HepG2 (cell line): ENCODE results near the gene ADGRF4. TPM values are rescaled to one million over a fixed set of nuclear protein-coding genes. Genes with fewer than 3 reads are reported as not detected.

Experiments used
- ATF7-NPFF ChIP-seq: sonication (generic); formaldehyde crosslinking; IDR thresholded peaks from 2 replicates; pipeline ENCODE4 v1.8.1; 2023; ENCODE audit warnings: mild to moderate bottlenecking, low read depth, missing genetic modification reagents, moderate library complexity
- GZF1 ChIP-seq: sonication (generic); formaldehyde crosslinking; IDR thresholded peaks from 2 replicates; pipeline ENCODE4 v1.5.1; 2020; ENCODE audit warnings: mild to moderate bottlenecking, missing genetic modification reagents
- HOXD1 ChIP-seq: sonication (generic); formaldehyde crosslinking; IDR thresholded peaks from 2 replicates; pipeline ENCODE4 v1.5.0; 2020; ENCODE audit warnings: missing genetic modification reagents
- PCBP1 ChIP-seq: fragments of 200-400 bp; formaldehyde crosslinking; IDR thresholded peaks from 2 replicates; pipeline ENCODE4 v1.6.1; 2017; ENCODE audit warnings: mild to moderate bottlenecking, low read depth, low read length, borderline replicate concordance
- TBL1XR1 ChIP-seq: fragments of 150-350 bp; IDR thresholded peaks from 2 replicates; pipeline ENCODE4 v1.6.1; 2014; ENCODE audit warnings: borderline replicate concordance, low read length; ENCODE audit not compliant: partially characterized antibody
- ZBTB38 ChIP-seq: sonication (generic); formaldehyde crosslinking; IDR thresholded peaks from 2 replicates; pipeline ENCODE4 v1.5.1; 2020; ENCODE audit warnings: mild to moderate bottlenecking, missing genetic modification reagents
- ZNF24 ChIP-seq: fragments of 450-650 bp; IDR thresholded peaks from 2 replicates; pipeline ENCODE4 v1.6.1; 2017; ENCODE audit warnings: antibody characterized with exemption, mild to moderate bottlenecking
- polyA plus RNA-seq, 8 experiments: library from polyadenylated mRNA; depleted of rRNA in 3 of 8; stranded (reverse) in 7 of 8; unstranded in 1 of 8; fragments of >200 nt; fragmentation: Illumina TruSeq in 4 of 8; extraction: Trizol in 4 of 8; gene quantifications; 2 replicates each; pipeline versions ENCODE4 v1.2.1 to v1.2.3, GENCODE V29; 2011 to 2016; ENCODE audit warnings: low read depth in 4 of 8, missing spikeins in 1 of 8, mixed read lengths in 1 of 8; ENCODE audit not compliant: insufficient read depth in 1 of 8
- total RNA-seq, 5 experiments: library from RNA; depleted of rRNA; stranded (reverse); fragments of >200 nt; fragmentation: Illumina TruSeq; extraction: Trizol; gene quantifications; 2 replicates each; pipeline ENCODE4 v1.2.3, GENCODE V29; 2016; ENCODE audit warnings: low read depth in 1 of 5
- TF ChIP-seq, protein P1 (sequence below): sonication (generic); formaldehyde crosslinking; IDR thresholded peaks from 2 replicates; pipeline ENCODE4 v1.8.1; 2023; ENCODE audit warnings: mild to moderate bottlenecking, missing genetic modification reagents
- TF ChIP-seq, protein P2 (sequence below): sonication (generic); formaldehyde crosslinking; IDR thresholded peaks from 2 replicates; pipeline ENCODE4 v1.8.0; 2022; ENCODE audit warnings: low read depth, missing genetic modification reagents
- TF ChIP-seq, protein P3 (sequence below): sonication (generic); formaldehyde crosslinking; IDR thresholded peaks from 2 replicates; pipeline ENCODE4 v1.5.1; 2020; ENCODE audit warnings: mild to moderate bottlenecking, missing genetic modification reagents, moderate library complexity
- TF ChIP-seq, protein P4 (sequence below): sonication (generic); formaldehyde crosslinking; IDR thresholded peaks from 2 replicates; pipeline ENCODE4 v1.4.0; 2020; ENCODE audit warnings: mild to moderate bottlenecking, missing genetic modification reagents

ADGRF4 gene
- total and polyA plus RNA-seq, 2 of the 13 experiments (the other 11 are each of a cell fraction or from before 2014, with no cell fraction given): 0.01 TPM; not detected in 1

DNA sequence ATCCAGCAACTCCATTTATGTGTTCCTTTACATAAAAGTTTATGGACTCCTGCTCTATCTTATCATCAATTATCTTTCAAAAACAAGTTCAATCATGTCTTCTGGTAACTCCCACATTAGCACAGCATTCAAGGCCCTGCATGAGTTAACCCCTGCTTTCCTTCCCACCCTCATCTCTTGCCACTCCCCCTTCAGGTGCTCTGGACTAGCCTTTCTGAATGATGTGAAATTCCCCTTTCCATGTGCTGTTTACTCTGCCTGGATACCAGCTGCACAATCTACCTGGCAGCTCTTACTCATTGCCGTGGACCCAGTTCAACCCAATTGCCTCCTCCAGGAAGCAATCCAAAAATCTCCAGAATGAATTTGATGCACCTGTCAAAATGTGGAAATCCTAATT is 11.9 kb downstream of the ADGRF4 start (continued):
- TF ChIP-seq, protein P1, sequence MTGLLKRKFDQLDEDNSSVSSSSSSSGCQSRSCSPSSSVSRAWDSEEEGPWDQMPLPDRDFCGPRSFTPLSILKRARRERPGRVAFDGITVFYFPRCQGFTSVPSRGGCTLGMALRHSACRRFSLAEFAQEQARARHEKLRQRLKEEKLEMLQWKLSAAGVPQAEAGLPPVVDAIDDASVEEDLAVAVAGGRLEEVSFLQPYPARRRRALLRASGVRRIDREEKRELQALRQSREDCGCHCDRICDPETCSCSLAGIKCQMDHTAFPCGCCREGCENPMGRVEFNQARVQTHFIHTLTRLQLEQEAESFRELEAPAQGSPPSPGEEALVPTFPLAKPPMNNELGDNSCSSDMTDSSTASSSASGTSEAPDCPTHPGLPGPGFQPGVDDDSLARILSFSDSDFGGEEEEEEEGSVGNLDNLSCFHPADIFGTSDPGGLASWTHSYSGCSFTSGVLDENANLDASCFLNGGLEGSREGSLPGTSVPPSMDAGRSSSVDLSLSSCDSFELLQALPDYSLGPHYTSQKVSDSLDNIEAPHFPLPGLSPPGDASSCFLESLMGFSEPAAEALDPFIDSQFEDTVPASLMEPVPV (CRISPR knock-in tag): no peak
- TF ChIP-seq ZNF24 (no peak), GZF1 (CRISPR knock-in tag) (no peak), HOXD1 (CRISPR knock-in tag) (no peak), TBL1XR1 (no peak), ZBTB38 (CRISPR knock-in tag) (no peak), ATF7-NPFF (no peak), PCBP1 (no peak)
- TF ChIP-seq, protein P2, sequence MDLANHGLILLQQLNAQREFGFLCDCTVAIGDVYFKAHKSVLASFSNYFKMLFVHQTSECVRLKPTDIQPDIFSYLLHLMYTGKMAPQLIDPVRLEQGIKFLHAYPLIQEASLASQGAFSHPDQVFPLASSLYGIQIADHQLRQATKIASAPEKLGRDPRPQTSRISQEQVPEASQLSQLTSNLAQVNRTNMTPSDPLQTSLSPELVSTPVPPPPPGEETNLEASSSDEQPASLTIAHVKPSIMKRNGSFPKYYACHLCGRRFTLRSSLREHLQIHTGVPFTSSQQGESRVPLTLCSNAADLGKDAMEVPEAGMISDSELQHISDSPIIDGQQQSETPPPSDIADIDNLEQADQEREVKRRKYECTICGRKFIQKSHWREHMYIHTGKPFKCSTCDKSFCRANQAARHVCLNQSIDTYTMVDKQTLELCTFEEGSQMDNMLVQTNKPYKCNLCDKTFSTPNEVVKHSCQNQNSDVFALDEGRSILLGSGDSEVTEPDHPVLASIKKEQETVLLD (CRISPR knock-in tag): no peak
- TF ChIP-seq, protein P3, sequence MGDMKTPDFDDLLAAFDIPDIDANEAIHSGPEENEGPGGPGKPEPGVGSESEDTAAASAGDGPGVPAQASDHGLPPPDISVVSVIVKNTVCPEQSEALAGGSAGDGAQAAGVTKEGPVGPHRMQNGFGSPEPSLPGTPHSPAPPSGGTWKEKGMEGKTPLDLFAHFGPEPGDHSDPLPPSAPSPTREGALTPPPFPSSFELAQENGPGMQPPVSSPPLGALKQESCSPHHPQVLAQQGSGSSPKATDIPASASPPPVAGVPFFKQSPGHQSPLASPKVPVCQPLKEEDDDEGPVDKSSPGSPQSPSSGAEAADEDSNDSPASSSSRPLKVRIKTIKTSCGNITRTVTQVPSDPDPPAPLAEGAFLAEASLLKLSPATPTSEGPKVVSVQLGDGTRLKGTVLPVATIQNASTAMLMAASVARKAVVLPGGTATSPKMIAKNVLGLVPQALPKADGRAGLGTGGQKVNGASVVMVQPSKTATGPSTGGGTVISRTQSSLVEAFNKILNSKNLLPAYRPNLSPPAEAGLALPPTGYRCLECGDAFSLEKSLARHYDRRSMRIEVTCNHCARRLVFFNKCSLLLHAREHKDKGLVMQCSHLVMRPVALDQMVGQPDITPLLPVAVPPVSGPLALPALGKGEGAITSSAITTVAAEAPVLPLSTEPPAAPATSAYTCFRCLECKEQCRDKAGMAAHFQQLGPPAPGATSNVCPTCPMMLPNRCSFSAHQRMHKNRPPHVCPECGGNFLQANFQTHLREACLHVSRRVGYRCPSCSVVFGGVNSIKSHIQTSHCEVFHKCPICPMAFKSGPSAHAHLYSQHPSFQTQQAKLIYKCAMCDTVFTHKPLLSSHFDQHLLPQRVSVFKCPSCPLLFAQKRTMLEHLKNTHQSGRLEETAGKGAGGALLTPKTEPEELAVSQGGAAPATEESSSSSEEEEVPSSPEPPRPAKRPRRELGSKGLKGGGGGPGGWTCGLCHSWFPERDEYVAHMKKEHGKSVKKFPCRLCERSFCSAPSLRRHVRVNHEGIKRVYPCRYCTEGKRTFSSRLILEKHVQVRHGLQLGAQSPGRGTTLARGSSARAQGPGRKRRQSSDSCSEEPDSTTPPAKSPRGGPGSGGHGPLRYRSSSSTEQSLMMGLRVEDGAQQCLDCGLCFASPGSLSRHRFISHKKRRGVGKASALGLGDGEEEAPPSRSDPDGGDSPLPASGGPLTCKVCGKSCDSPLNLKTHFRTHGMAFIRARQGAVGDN (CRISPR knock-in tag): no peak
- TF ChIP-seq, protein P4, sequence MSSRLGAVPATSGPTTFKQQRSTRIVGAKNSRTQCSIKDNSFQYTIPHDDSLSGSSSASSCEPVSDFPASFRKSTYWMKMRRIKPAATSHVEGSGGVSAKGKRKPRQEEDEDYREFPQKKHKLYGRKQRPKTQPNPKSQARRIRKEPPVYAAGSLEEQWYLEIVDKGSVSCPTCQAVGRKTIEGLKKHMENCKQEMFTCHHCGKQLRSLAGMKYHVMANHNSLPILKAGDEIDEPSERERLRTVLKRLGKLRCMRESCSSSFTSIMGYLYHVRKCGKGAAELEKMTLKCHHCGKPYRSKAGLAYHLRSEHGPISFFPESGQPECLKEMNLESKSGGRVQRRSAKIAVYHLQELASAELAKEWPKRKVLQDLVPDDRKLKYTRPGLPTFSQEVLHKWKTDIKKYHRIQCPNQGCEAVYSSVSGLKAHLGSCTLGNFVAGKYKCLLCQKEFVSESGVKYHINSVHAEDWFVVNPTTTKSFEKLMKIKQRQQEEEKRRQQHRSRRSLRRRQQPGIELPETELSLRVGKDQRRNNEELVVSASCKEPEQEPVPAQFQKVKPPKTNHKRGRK (CRISPR knock-in tag): no peak
